ENCODE data around the gene ZNF8.

DNA sequence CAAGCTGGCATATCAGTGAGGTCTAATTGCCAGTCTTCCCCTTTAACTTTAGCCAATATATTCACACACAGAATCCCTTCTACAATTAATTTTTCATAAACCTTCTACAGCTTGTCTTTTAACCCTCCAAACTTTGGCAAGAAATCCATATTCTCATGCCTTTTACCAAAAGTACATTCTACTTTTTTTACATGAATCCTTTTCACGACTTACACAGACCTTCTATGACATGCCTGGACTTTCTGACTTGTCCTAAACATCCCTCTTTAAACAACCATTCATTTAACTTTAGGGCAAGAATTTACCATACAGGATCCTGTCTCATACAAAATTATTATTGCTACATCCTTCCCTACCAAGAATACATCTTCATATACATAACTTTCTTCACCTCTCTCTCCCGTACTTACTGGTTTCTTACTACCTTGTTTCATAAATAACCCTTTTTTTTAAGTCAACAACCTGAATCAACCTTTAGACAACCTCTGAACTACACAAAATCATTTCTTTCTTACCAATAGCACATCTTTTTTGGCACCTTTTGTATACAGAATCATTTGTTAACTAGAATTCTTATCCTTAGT lies 26.6 kb upstream of the ZNF8 start:
- TF ChIP-seq, protein P1, sequence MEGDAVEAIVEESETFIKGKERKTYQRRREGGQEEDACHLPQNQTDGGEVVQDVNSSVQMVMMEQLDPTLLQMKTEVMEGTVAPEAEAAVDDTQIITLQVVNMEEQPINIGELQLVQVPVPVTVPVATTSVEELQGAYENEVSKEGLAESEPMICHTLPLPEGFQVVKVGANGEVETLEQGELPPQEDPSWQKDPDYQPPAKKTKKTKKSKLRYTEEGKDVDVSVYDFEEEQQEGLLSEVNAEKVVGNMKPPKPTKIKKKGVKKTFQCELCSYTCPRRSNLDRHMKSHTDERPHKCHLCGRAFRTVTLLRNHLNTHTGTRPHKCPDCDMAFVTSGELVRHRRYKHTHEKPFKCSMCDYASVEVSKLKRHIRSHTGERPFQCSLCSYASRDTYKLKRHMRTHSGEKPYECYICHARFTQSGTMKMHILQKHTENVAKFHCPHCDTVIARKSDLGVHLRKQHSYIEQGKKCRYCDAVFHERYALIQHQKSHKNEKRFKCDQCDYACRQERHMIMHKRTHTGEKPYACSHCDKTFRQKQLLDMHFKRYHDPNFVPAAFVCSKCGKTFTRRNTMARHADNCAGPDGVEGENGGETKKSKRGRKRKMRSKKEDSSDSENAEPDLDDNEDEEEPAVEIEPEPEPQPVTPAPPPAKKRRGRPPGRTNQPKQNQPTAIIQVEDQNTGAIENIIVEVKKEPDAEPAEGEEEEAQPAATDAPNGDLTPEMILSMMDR (IDR thresholded peaks at IDR 0.05) = no peak
- TF ChIP-seq POLR2AphosphoS5 (IDR thresholded peaks at IDR 0.05) (no peak), POLR2A (IDR thresholded peaks at IDR 0.05) (no peak), EP300 (IDR thresholded peaks at IDR 0.05) (no peak)

Measured in sigmoid colon (tissue), 4 donors.